ENCODE results near the gene DAPK1.

GRCh38 chr9:87618226-87618625 is 120.6 kb downstream of the DAPK1 start:
- TF ChIP-seq CTCF (IDR thresholded peaks at IDR 0.05; ENCODE audit: low read depth, low read length): no peak
- no peak for TF ChIP-seq EZH2phosphoT487 (IDR thresholded peaks at IDR 0.05; ENCODE audit: low read depth)
